Liver (tissue), 9 donors: ENCODE results near the gene RPL35. TPM values are rescaled to one million over a fixed set of nuclear protein-coding genes. Genes with fewer than 3 reads are reported as not detected.

Experiments
- DNase-seq: peaks from one replicate; pipeline ENCODE4 v3.0.0-alpha.2; 2017; ENCODE audit warnings: low spot score
- H3K27ac ChIP-seq, 2 donors: one replicate each; pipeline ENCODE4 v1.7.0; 2013; ENCODE audit warnings: inconsistent platforms in 2 of 2, low read length in 2 of 2, control low read depth in 1 of 2, low read depth in 1 of 2, mild to moderate bottlenecking in 1 of 2
- H3K27me3 ChIP-seq, 4 donors: one replicate each; pipeline versions ENCODE4 v1.6.1 to v1.7.0; 2013; ENCODE audit warnings: low read length in 3 of 4, inconsistent platforms in 1 of 4, mild to moderate bottlenecking in 1 of 4, moderate library complexity in 1 of 4; ENCODE audit not compliant: control insufficient read depth in 4 of 4, insufficient read depth in 4 of 4
- H3K36me3 ChIP-seq, 4 donors: one replicate each; pipeline versions ENCODE4 v1.6.1 to v1.7.0; 2013; ENCODE audit warnings: low read length in 3 of 4, mild to moderate bottlenecking in 3 of 4, low read depth in 1 of 4, moderate library complexity in 1 of 4; ENCODE audit not compliant: control insufficient read depth in 4 of 4, insufficient read depth in 3 of 4
- H3K4me1 ChIP-seq, 4 donors: one replicate each; pipeline versions ENCODE4 v1.6.1 to v1.7.0; 2013; ENCODE audit warnings: low read length in 3 of 4, mild to moderate bottlenecking in 3 of 4, moderate library complexity in 1 of 4; ENCODE audit not compliant: control insufficient read depth in 4 of 4, insufficient read depth in 4 of 4
- H3K4me3 ChIP-seq, 3 donors: one replicate each; pipeline versions ENCODE4 v1.6.1 to v1.7.0; 2013; ENCODE audit warnings: low read length in 3 of 3, control low read depth in 1 of 3, low read depth in 1 of 3, mild to moderate bottlenecking in 1 of 3
- H3K9ac ChIP-seq, 2 donors: one replicate each; pipeline ENCODE4 v1.7.0; 2013; ENCODE audit warnings: low read length in 2 of 2, mild to moderate bottlenecking in 2 of 2, moderate library complexity in 2 of 2, control low read depth in 1 of 2, low read depth in 1 of 2
- H3K9me3 ChIP-seq, 4 donors: one replicate each; pipeline versions ENCODE4 v1.6.1 to v1.7.0; 2013; ENCODE audit warnings: low read length in 3 of 4; ENCODE audit not compliant: control insufficient read depth in 4 of 4
- ATF3 ChIP-seq: IDR thresholded peaks from 2 replicates; pipeline ENCODE4 v1.6.1; 2016; ENCODE audit warnings: antibody characterized with exemption
- CTCF ChIP-seq: fragments of 150-350 bp; IDR thresholded peaks from 2 replicates; pipeline ENCODE4 v1.5.1; 2017; ENCODE audit warnings: improper control_type of control experiment, low read depth, low read length; ENCODE audit not compliant: missing input control
- EGR1 ChIP-seq, 2 donors: IDR thresholded peaks; 2 replicates each; pipeline ENCODE4 v1.6.1; 2016 to 2018; ENCODE audit warnings: antibody characterized with exemption in 2 of 2, low read depth in 2 of 2
- FOXA1 ChIP-seq: IDR thresholded peaks from 2 replicates; pipeline ENCODE4 v1.6.1; 2016; ENCODE audit warnings: antibody characterized with exemption
- FOXA2 ChIP-seq: IDR thresholded peaks from 2 replicates; pipeline ENCODE4 v1.6.1; 2016; ENCODE audit warnings: antibody characterized with exemption
- GABPA ChIP-seq, 2 donors: IDR thresholded peaks in 1 of 2; conservative IDR thresholded peaks in 1 of 2; 2 replicates each; pipeline ENCODE4 v1.6.1; 2016; ENCODE audit warnings: antibody characterized with exemption in 2 of 2, mild to moderate bottlenecking in 1 of 2, moderate library complexity in 1 of 2
- HNF4A ChIP-seq, 2 donors: conservative IDR thresholded peaks; 2 replicates each; pipeline ENCODE4 v1.6.1; 2016; ENCODE audit warnings: antibody characterized with exemption in 2 of 2, mild to moderate bottlenecking in 2 of 2
- HNF4G ChIP-seq: IDR thresholded peaks from 2 replicates; pipeline ENCODE4 v1.6.1; 2016; ENCODE audit warnings: antibody characterized with exemption
- JUND ChIP-seq, 2 donors: IDR thresholded peaks; 2 replicates each; pipeline ENCODE4 v1.6.1; 2016; ENCODE audit warnings: antibody characterized with exemption in 2 of 2
- MAX ChIP-seq: IDR thresholded peaks from 2 replicates; pipeline ENCODE4 v1.6.1; 2016; ENCODE audit warnings: antibody characterized with exemption
- NR2F2 ChIP-seq: IDR thresholded peaks from 2 replicates; pipeline ENCODE4 v1.6.1; 2016; ENCODE audit warnings: antibody characterized with exemption
- RAD21 ChIP-seq, 2 donors: IDR thresholded peaks; 2 replicates each; pipeline ENCODE4 v1.6.1; 2016; ENCODE audit warnings: antibody characterized with exemption in 2 of 2, mild to moderate bottlenecking in 2 of 2
- REST ChIP-seq: IDR thresholded peaks from 2 replicates; pipeline ENCODE4 v1.6.1; 2016; ENCODE audit warnings: antibody characterized with exemption, mild to moderate bottlenecking
- RXRA ChIP-seq, 2 donors: IDR thresholded peaks; 2 replicates each; pipeline ENCODE4 v1.6.1; 2017 to 2018; ENCODE audit warnings: antibody characterized with exemption in 2 of 2, mild to moderate bottlenecking in 1 of 2
- SP1 ChIP-seq: IDR thresholded peaks from 2 replicates; pipeline ENCODE4 v1.6.1; 2018; ENCODE audit warnings: antibody characterized with exemption, mild to moderate bottlenecking
- TAF1 ChIP-seq: conservative IDR thresholded peaks from 2 replicates; pipeline ENCODE4 v1.6.1; 2016; ENCODE audit warnings: antibody characterized with exemption, mild to moderate bottlenecking
- YY1 ChIP-seq: IDR thresholded peaks from 2 replicates; pipeline ENCODE4 v1.6.1; 2016; ENCODE audit warnings: antibody characterized with exemption, mild to moderate bottlenecking
- ZBTB33 ChIP-seq: IDR thresholded peaks from 2 replicates; pipeline ENCODE4 v1.6.1; 2016; ENCODE audit warnings: antibody characterized with exemption
- WGBS: extraction: QIAGEN DNeasy Blood & Tissue Kit; methylation state at CpG from one replicate; pipeline ENCODE4 v1.1.7; 2013; 5-methylcytosine and 5-hydroxymethylcytosine counted together
- polyA plus RNA-seq, 2 donors: library from polyadenylated mRNA; stranded (reverse) in 1 of 2; unstranded in 1 of 2; fragments of 200-250 nt in 1 of 2; fragments of >200 nt in 1 of 2; fragmentation: Nextera tagmentation in 1 of 2; extraction: Ambion mirVana in 1 of 2; gene quantifications; one replicate each; pipeline versions ENCODE4 v1.2.1 to v1.2.3, GENCODE V29; 2013 to 2015
- total RNA-seq, 2 donors: library from RNA; depleted of rRNA; stranded (reverse); fragments of >200 nt; gene quantifications; one replicate each; pipeline ENCODE4 v1.2.3, GENCODE V29; 2014
- donor health status: healthy.
- donor health status: healthy.
- donor health status: healthy.
- donor health status: healthy.
- donor health status: healthy.

The RPL35 gene
- total and polyA plus RNA-seq, 4 donors, result 623 to 1,101 (median 703) TPM

- TF ChIP-seq ATF3, result no peak
- no peak for TF ChIP-seq SP1
- no peak for TF ChIP-seq TAF1
- no peak for TF ChIP-seq RAD21 (IDR thresholded peaks at IDR 0.05)
These were observed 18.2 kb downstream of the RPL35 start (continued) for GRCh38 chr9:124843456-124844034.

GRCh38 chr9:124841075-124841821 lies 20.5 kb downstream of the RPL35 start:
- no peaks in the 10 kb centered on the region for H3K4me1 ChIP-seq
- no peaks in the 10 kb centered on the region for H3K36me3 ChIP-seq
- no peak overlapping the region for H3K27ac ChIP-seq
- no peak for TF ChIP-seq MAX
- no peak for TF ChIP-seq FOXA2
- TF ChIP-seq ATF3, result no peak
- no peak for TF ChIP-seq EGR1 (IDR thresholded peaks at IDR 0.05; ENCODE audit: low read depth in 2 of 2)
- no peak for TF ChIP-seq ZBTB33
- no peak for TF ChIP-seq NR2F2
- TF ChIP-seq SP1, result no peak
- no peak for TF ChIP-seq GABPA (IDR thresholded peaks at IDR 0.05 in 1 of 2, conservative IDR thresholded peaks at IDR 0.05 in 1 of 2)
- TF ChIP-seq YY1, result no peak
- TF ChIP-seq RXRA (IDR thresholded peaks at IDR 0.05), result no peak
- TF ChIP-seq RAD21 (IDR thresholded peaks at IDR 0.05), result no peak
- no peak for TF ChIP-seq TAF1
- no peak for TF ChIP-seq JUND (IDR thresholded peaks at IDR 0.05)
- TF ChIP-seq REST, result no peak
- no peak for TF ChIP-seq FOXA1
- TF ChIP-seq CTCF, result no peak
- TF ChIP-seq HNF4G, result no peak
- no peak for TF ChIP-seq HNF4A (conservative IDR thresholded peaks at IDR 0.05)
- no peaks in the 10 kb centered on the region for H3K9me3 ChIP-seq
- no peak overlapping the region for H3K4me3 ChIP-seq
- H3K27me3 ChIP-seq, result no peaks in the 10 kb centered on the region
- 88% methylated on average over 14 of the region's 14 CpGs for WGBS
- no peak for DNase-seq
- no peak overlapping the region for H3K9ac ChIP-seq
